ENCODE measurements around the gene TBCK. TPM values are rescaled to one million over a fixed set of nuclear protein-coding genes. Genes with fewer than 3 reads are reported as not detected.

Gene TBCK
- total RNA-seq, 1 donor, result 68.8 TPM

GRCh38 chr4:106358899-106359298, 42.9 kb upstream of the TBCK start:
- Histone ChIP-seq H3K4me3 (ENCODE audit: insufficient read depth, low read length) (no peak overlapping the region), H3K4me2 (ENCODE audit: insufficient read depth, low read length) (no peak overlapping the region), H4K20me1 (ENCODE audit: insufficient read depth, low read length) (no peaks in the 10 kb centered on the region), H3K4me1 (ENCODE audit: insufficient read depth, low read length) (peaks cover 16% of the 10 kb centered on the region), H3K79me2 (ENCODE audit: insufficient read depth, low read length) (no peaks in the 10 kb centered on the region), H3K27me3 (ENCODE audit: insufficient read depth, low read length) (no peaks in the 10 kb centered on the region), H3K9me3 (ENCODE audit: low read depth, low read length) (no peaks in the 10 kb centered on the region), H2AFZ (ENCODE audit: low read length) (no peak overlapping the region), H3K27ac (ENCODE audit: low read depth, low read length) (peak overlapping the region; percentile 56), H3K36me3 (ENCODE audit: insufficient read depth, low read length) (no peaks in the 10 kb centered on the region)
- TF ChIP-seq CTCF (IDR thresholded peaks at IDR 0.05; ENCODE audit: extremely low read depth, low read depth, low read length), result no peak
- no peak for DNase-seq (ENCODE audit: insufficient read length, low spot score, missing footprints)

DNA sequence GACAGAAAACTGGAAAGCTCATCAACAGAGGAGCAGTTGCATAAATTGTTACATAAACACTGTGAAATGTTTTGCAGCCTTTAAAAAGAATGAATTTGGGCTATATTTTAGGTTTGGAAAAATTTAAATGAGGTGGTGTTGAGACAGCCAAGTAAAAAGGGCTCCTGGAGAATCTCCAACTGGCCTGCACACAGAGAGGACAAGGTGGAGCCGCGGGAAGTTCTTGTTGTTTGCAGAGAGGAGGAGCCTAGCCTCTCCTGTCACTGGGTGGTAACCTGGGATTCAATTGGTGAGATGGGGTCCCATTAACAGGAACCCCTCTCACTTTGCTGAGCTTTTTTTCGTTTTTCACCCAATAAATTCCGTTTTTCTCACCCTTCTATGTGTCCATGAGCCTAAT, 39.2 kb upstream of the TBCK start:
- Histone ChIP-seq H3K27ac (ENCODE audit: low read depth, low read length) (no peak overlapping the region), H3K79me2 (ENCODE audit: insufficient read depth, low read length) (no peaks in the 10 kb centered on the region), H3K36me3 (ENCODE audit: insufficient read depth, low read length) (no peaks in the 10 kb centered on the region), H3K27me3 (ENCODE audit: insufficient read depth, low read length) (no peaks in the 10 kb centered on the region), H3K9me3 (ENCODE audit: low read depth, low read length) (no peaks in the 10 kb centered on the region), H4K20me1 (ENCODE audit: insufficient read depth, low read length) (no peaks in the 10 kb centered on the region), H3K4me1 (ENCODE audit: insufficient read depth, low read length) (peaks cover 23% of the 10 kb centered on the region), H2AFZ (ENCODE audit: low read length) (peak overlapping the region; percentile 82), H3K4me2 (ENCODE audit: insufficient read depth, low read length) (peak overlapping the region; percentile 79), H3K4me3 (ENCODE audit: insufficient read depth, low read length) (peak overlapping the region; percentile 57)
- no peak for TF ChIP-seq CTCF (IDR thresholded peaks at IDR 0.05; ENCODE audit: extremely low read depth, low read depth, low read length)
- no peak for DNase-seq (ENCODE audit: insufficient read length, low spot score, missing footprints)

GRCh38 chr4:106353786-106354185, 37.8 kb upstream of the TBCK start:
- Histone ChIP-seq H3K36me3 (ENCODE audit: insufficient read depth, low read length) (peaks cover 5% of the 10 kb centered on the region), H2AFZ (ENCODE audit: low read length) (no peak overlapping the region), H3K9me3 (ENCODE audit: low read depth, low read length) (no peaks in the 10 kb centered on the region), H3K27me3 (ENCODE audit: insufficient read depth, low read length) (no peaks in the 10 kb centered on the region), H4K20me1 (ENCODE audit: insufficient read depth, low read length) (no peaks in the 10 kb centered on the region), H3K4me3 (ENCODE audit: insufficient read depth, low read length) (no peak overlapping the region), H3K4me1 (ENCODE audit: insufficient read depth, low read length) (peaks cover 19% of the 10 kb centered on the region), H3K27ac (ENCODE audit: low read depth, low read length) (no peak overlapping the region), H3K4me2 (ENCODE audit: insufficient read depth, low read length) (no peak overlapping the region), H3K79me2 (ENCODE audit: insufficient read depth, low read length) (no peaks in the 10 kb centered on the region)
- TF ChIP-seq CTCF (IDR thresholded peaks at IDR 0.05; ENCODE audit: extremely low read depth, low read depth, low read length), result no peak
- no peak for DNase-seq (ENCODE audit: insufficient read length, low spot score, missing footprints)

DNA sequence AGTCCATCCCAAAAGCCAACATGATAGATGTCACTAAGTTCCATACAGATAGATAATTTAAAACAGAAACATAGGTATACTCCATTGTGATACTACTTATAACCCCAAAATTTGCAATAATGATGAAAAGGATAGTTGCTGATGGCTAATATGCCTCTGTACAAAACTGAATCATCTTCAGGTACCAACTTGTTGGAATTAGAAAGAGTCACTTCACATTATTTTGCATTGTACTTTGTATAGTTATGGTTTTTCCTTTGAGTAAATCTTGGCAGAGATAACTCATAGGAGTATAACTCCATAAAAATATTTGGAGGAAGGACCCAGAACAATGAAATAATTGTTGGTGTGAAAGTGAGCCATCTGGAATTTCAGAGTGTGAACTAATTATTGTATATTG, 35.0 kb upstream of the TBCK start:
- Histone ChIP-seq H3K27ac (ENCODE audit: low read depth, low read length) (no peak overlapping the region), H3K79me2 (ENCODE audit: insufficient read depth, low read length) (peaks cover 3% of the 10 kb centered on the region), H3K4me2 (ENCODE audit: insufficient read depth, low read length) (no peak overlapping the region), H3K27me3 (ENCODE audit: insufficient read depth, low read length) (no peaks in the 10 kb centered on the region), H3K4me1 (ENCODE audit: insufficient read depth, low read length) (peaks cover 19% of the 10 kb centered on the region), H3K9me3 (ENCODE audit: low read depth, low read length) (no peaks in the 10 kb centered on the region), H2AFZ (ENCODE audit: low read length) (no peak overlapping the region), H3K36me3 (ENCODE audit: insufficient read depth, low read length) (peaks cover 21% of the 10 kb centered on the region), H3K4me3 (ENCODE audit: insufficient read depth, low read length) (no peak overlapping the region), H4K20me1 (ENCODE audit: insufficient read depth, low read length) (no peaks in the 10 kb centered on the region)
- DNase-seq (ENCODE audit: insufficient read length, low spot score, missing footprints), result no peak
- TF ChIP-seq CTCF (IDR thresholded peaks at IDR 0.05; ENCODE audit: extremely low read depth, low read depth, low read length), result no peak

All from osteoblast (primary cell).